Measurements from ENCODE around the gene MC3R. TPM values are rescaled to one million over a fixed set of nuclear protein-coding genes. Genes with fewer than 3 reads are reported as not detected.

MC3R gene
- total RNA-seq, 1 experiment from 2014 or later, result not detected

DNA sequence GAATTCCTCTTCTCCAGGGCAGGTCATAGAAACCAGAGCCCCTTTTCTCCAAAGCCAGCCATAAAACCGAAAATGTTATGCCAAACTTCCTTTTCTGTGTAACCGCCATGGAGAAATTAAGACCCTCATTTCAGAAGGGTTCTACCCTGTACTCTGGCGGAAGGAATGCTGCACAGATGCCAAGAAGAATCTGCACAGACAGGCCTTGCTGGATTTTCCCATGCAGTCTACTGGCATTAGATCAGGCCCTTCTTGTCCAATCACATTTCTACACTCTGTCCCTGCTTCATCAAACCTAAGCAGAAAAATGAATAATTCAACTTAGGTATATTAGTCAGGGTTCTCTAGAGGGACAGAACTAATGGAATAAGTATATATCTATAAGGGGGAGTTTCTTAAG lies 43.2 kb upstream of the MC3R start:
- Histone ChIP-seq H3K27ac (ENCODE audit: low read depth, low read length) (no peak overlapping the region), H3K36me3 (ENCODE audit: control insufficient read depth in 1 of 2, insufficient read depth in 2 of 2, low read length in 2 of 2) (no peaks in the 10 kb centered on the region), H3K4me2 (ENCODE audit: low read length) (no peak overlapping the region), H3K4me3 (replicated peaks in 1 of 2; ENCODE audit: low read depth in 1 of 2, low read length in 2 of 2) (no peak overlapping the region), H2AFZ (ENCODE audit: low read depth, low read length, poor library complexity, severe bottlenecking) (no peak overlapping the region), H3K9ac (ENCODE audit: low read length) (no peak overlapping the region), H3K9me2 (ENCODE audit: insufficient read depth) (no peaks in the 10 kb centered on the region), H3K79me2 (ENCODE audit: insufficient read depth, low read length) (no peaks in the 10 kb centered on the region), H4K20me1 (ENCODE audit: insufficient read depth) (no peaks in the 10 kb centered on the region), H3K27me3 (ENCODE audit: insufficient read depth, low read length) (no peaks in the 10 kb centered on the region), H3K4me1 (ENCODE audit: control insufficient read depth in 1 of 2, insufficient read depth in 2 of 2, low read length in 2 of 2) (no peaks in the 10 kb centered on the region), H3K9me3 (ENCODE audit: control insufficient read depth in 1 of 2, insufficient read depth in 1 of 2, low read depth in 1 of 2, low read length in 2 of 2) (peaks cover 6 to 11% of the 10 kb centered on the region in 2 experiments; a peak in 2 of 4 replicates)
- TF ChIP-seq ZFX (IDR thresholded peaks at IDR 0.05) (no peak), TCF7L2 (IDR thresholded peaks at IDR 0.05; ENCODE audit: borderline replicate concordance, extremely low read depth, insufficient read depth, insufficient read length) (no peak), ZNF274 (IDR thresholded peaks at IDR 0.05; ENCODE audit: low read depth, low read length) (no peak), SIN3A (IDR thresholded peaks at IDR 0.05; ENCODE audit: low read depth) (no peak), EGR1 (IDR thresholded peaks at IDR 0.05; ENCODE audit: low read depth) (no peak), ELF1 (IDR thresholded peaks at IDR 0.05; ENCODE audit: borderline replicate concordance, low read depth) (no peak), YY1 (IDR thresholded peaks at IDR 0.05; ENCODE audit: extremely low read depth, insufficient replicate concordance, low read depth, low read length) (no peak), RAD21 (IDR thresholded peaks at IDR 0.05; ENCODE audit: low read depth) (no peak), CBX3 (IDR thresholded peaks at IDR 0.05; ENCODE audit: low read depth) (no peak), POLR2A (IDR thresholded peaks at IDR 0.05; ENCODE audit: borderline replicate concordance, extremely low read depth, insufficient read depth, insufficient read length) (no peak), JUND (IDR thresholded peaks at IDR 0.05) (no peak), SRF (IDR thresholded peaks at IDR 0.05; ENCODE audit: low read depth) (no peak)
- TF ChIP-seq, protein P1, sequence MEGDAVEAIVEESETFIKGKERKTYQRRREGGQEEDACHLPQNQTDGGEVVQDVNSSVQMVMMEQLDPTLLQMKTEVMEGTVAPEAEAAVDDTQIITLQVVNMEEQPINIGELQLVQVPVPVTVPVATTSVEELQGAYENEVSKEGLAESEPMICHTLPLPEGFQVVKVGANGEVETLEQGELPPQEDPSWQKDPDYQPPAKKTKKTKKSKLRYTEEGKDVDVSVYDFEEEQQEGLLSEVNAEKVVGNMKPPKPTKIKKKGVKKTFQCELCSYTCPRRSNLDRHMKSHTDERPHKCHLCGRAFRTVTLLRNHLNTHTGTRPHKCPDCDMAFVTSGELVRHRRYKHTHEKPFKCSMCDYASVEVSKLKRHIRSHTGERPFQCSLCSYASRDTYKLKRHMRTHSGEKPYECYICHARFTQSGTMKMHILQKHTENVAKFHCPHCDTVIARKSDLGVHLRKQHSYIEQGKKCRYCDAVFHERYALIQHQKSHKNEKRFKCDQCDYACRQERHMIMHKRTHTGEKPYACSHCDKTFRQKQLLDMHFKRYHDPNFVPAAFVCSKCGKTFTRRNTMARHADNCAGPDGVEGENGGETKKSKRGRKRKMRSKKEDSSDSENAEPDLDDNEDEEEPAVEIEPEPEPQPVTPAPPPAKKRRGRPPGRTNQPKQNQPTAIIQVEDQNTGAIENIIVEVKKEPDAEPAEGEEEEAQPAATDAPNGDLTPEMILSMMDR (IDR thresholded peaks at IDR 0.05 in 2 of 3, conservative IDR thresholded peaks at IDR 0.05 in 1 of 3; ENCODE audit: borderline replicate concordance in 1 of 3, insufficient read depth in 1 of 3, low read depth in 2 of 3, low read length in 2 of 3), result no peak
- TF ChIP-seq, protein P2, sequence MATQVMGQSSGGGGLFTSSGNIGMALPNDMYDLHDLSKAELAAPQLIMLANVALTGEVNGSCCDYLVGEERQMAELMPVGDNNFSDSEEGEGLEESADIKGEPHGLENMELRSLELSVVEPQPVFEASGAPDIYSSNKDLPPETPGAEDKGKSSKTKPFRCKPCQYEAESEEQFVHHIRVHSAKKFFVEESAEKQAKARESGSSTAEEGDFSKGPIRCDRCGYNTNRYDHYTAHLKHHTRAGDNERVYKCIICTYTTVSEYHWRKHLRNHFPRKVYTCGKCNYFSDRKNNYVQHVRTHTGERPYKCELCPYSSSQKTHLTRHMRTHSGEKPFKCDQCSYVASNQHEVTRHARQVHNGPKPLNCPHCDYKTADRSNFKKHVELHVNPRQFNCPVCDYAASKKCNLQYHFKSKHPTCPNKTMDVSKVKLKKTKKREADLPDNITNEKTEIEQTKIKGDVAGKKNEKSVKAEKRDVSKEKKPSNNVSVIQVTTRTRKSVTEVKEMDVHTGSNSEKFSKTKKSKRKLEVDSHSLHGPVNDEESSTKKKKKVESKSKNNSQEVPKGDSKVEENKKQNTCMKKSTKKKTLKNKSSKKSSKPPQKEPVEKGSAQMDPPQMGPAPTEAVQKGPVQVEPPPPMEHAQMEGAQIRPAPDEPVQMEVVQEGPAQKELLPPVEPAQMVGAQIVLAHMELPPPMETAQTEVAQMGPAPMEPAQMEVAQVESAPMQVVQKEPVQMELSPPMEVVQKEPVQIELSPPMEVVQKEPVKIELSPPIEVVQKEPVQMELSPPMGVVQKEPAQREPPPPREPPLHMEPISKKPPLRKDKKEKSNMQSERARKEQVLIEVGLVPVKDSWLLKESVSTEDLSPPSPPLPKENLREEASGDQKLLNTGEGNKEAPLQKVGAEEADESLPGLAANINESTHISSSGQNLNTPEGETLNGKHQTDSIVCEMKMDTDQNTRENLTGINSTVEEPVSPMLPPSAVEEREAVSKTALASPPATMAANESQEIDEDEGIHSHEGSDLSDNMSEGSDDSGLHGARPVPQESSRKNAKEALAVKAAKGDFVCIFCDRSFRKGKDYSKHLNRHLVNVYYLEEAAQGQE (IDR thresholded peaks at IDR 0.05; ENCODE audit: low read depth), result no peak
- TF ChIP-seq, protein P3, sequence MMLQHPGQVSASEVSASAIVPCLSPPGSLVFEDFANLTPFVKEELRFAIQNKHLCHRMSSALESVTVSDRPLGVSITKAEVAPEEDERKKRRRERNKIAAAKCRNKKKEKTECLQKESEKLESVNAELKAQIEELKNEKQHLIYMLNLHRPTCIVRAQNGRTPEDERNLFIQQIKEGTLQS (IDR thresholded peaks at IDR 0.05), result no peak
- TF ChIP-seq, protein P4, sequence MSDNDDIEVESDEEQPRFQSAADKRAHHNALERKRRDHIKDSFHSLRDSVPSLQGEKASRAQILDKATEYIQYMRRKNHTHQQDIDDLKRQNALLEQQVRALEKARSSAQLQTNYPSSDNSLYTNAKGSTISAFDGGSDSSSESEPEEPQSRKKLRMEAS (IDR thresholded peaks at IDR 0.05), result no peak
- intact Hi-C loops (cut with micrococcal nuclease), result no loop called here
- ChIA-PET CTCF (no interaction called here), RAD21 (ENCODE audit: low non-redundant PET in 1 of 2, low total read pairs in 2 of 2, uncharacterized antibody in 2 of 2, unreplicated experiment in 2 of 2) (no interaction called here), POLR2A (no interaction called here)
- ATAC-seq, result no peak
- no TSS peak for BruUV-seq (replicated peaks)
- DNase-seq (ENCODE audit: low read depth, low spot score), result no peak
